GM12878 (cell line): ENCODE measurements around the gene PTGR3. TPM values are rescaled to one million over a fixed set of nuclear protein-coding genes. Genes with fewer than 3 reads are reported as not detected.

Source experiments
- ATAC-seq: fragments of 200-7000 bp; cut with Tn5 transposase; 3 replicates; pipeline ENCODE4 v1.9.1; 2020; ENCODE audit warnings: mild to moderate bottlenecking, moderate library complexity
- BruUV-seq: library from RNA; stranded (reverse); fragments of 400-500 nt; replicated peaks from 2 replicates; lab custom pipeline; 2021; lab: Mats Ljungman, UMichigan
- CTCF ChIA-PET: fragments of 300-600 bp; sonication (Branson Sonifier 250); formaldehyde crosslinking; extraction: SDS; loops from one replicate; lab custom pipeline; 2021; ENCODE audit warnings: inconsistent platforms; lab: Yijun Ruan, JAX
- POLR2A ChIA-PET: fragments of 350-600 bp; formaldehyde crosslinking; extraction: SDS; loops from one replicate; lab custom pipeline; 2021; ENCODE audit warnings: inconsistent platforms; lab: Charles Lee
- RAD21 ChIA-PET: fragments of 300-600 bp; sonication (Branson Sonifier 250); formaldehyde crosslinking; loops from one replicate; lab custom pipeline; 2023; ENCODE audit warnings: antibody characterized with exemption; ENCODE audit not compliant: unreplicated experiment; lab: Charles Lee
- SMC1A ChIA-PET: fragments of 300-600 bp; sonication (Branson Sonifier 250); formaldehyde crosslinking; loops from one replicate; lab custom pipeline; 2023; ENCODE audit not compliant: unreplicated experiment, uncharacterized antibody; lab: Charles Lee
- DNase-seq: peaks from one replicate; pipeline ENCODE4 v3.0.0-alpha.2; 2011; ENCODE audit warnings: low read depth, low spot score
- FAIRE-seq: peaks from 3 replicates; lab custom pipeline; 2011; peaks lifted over from hg19 to GRCh38; lab: Jason Lieb, UNC
- H2AFZ ChIP-seq: 2 replicates; pipeline ENCODE4 v1.6.0; 2011; ENCODE audit warnings: low read depth, low read length, control low read depth; ENCODE audit not compliant: control insufficient read depth
- H3K27ac ChIP-seq: 2 replicates; pipeline ENCODE4 v1.5.1; 2011; ENCODE audit warnings: control low read depth; ENCODE audit not compliant: control insufficient read depth, insufficient read depth
- H3K27me3 ChIP-seq, 2 experiments: replicated peaks in 1 of 2; 2 replicates each; pipeline versions ENCODE4 v1.6.0 to v1.6.1; 2011; ENCODE audit warnings: low read length in 1 of 2; ENCODE audit not compliant: control insufficient read depth in 2 of 2, insufficient read depth in 2 of 2
- H3K36me3 ChIP-seq, 2 experiments: 2 replicates each; pipeline ENCODE4 v1.5.1; 2011; ENCODE audit warnings: low read length in 1 of 2; ENCODE audit not compliant: control insufficient read depth in 2 of 2, insufficient read depth in 2 of 2
- H3K4me1 ChIP-seq: 2 replicates; pipeline ENCODE4 v1.6.1; 2011; ENCODE audit warnings: mild to moderate bottlenecking, low read length, moderate library complexity, mixed read lengths; ENCODE audit not compliant: control insufficient read depth, insufficient read depth
- H3K4me2 ChIP-seq: 2 replicates; pipeline ENCODE4 v1.6.0; 2011; ENCODE audit warnings: control low read depth; ENCODE audit not compliant: control insufficient read depth, insufficient read depth
- H3K4me3 ChIP-seq: fragments of 200-600 bp; sonication (generic); 2 replicates; pipeline ENCODE4 v1.5.1; 2016
- H3K79me2 ChIP-seq: 2 replicates; pipeline ENCODE4 v1.6.0; 2011; ENCODE audit warnings: low read length; ENCODE audit not compliant: control insufficient read depth, insufficient read depth
- H3K9ac ChIP-seq: 2 replicates; pipeline ENCODE4 v1.8.0; 2011; ENCODE audit warnings: low read length, control low read depth, mixed read lengths; ENCODE audit not compliant: control insufficient read depth, insufficient read depth
- H3K9me3 ChIP-seq: replicated peaks from 3 replicates; pipeline ENCODE4 v1.5.1; 2011; ENCODE audit warnings: mild to moderate bottlenecking, low read length; ENCODE audit not compliant: control insufficient read depth, insufficient read depth
- H4K20me1 ChIP-seq: 2 replicates; pipeline ENCODE4 v1.6.0; 2011; ENCODE audit not compliant: control insufficient read depth, insufficient read depth
- CBFB ChIP-seq: IDR thresholded peaks from 2 replicates; pipeline ENCODE4 v1.6.1; 2016; ENCODE audit warnings: antibody characterized with exemption, low read depth
- KLF5 ChIP-seq: fragments of 450-650 bp; IDR thresholded peaks from 2 replicates; pipeline ENCODE4 v1.6.1; 2014; ENCODE audit warnings: mild to moderate bottlenecking; ENCODE audit not compliant: partially characterized antibody
- MXI1 ChIP-seq: fragments of 150-350 bp; IDR thresholded peaks from 2 replicates; pipeline ENCODE4 v1.6.1; 2011; ENCODE audit warnings: low read depth, mild to moderate bottlenecking, inconsistent platforms, low read length, improper control_type of control experiment
- YBX1 ChIP-seq: fragments of 450-650 bp; IDR thresholded peaks from 2 replicates; pipeline ENCODE4 v1.6.1; 2016; ENCODE audit warnings: antibody characterized with exemption
- ZZZ3 ChIP-seq: IDR thresholded peaks from 2 replicates; pipeline ENCODE4 v1.6.1; 2011; ENCODE audit warnings: low read depth; ENCODE audit not compliant: control insufficient read depth, insufficient read length
- WGBS: methylation state at CpG from one replicate; pipeline ENCODE4 v1.1.6; 2016; ENCODE audit warnings: low lambda C conversion rate; ENCODE audit not compliant: insufficient replicate concordance, insufficient coverage; ENCODE audit errors: missing lambda C conversion rate; 5-methylcytosine and 5-hydroxymethylcytosine counted together
- in situ Hi-C: fragments of 300-500 bp; cut with MboI; formaldehyde crosslinking; loops from 9 replicates; pipeline ENCODE4 v1.14.3; 2018; ENCODE audit warnings: mixed read lengths
- intact Hi-C: fragments of 100-400 bp; cut with micrococcal nuclease; formaldehyde crosslinking; loops from one replicate; pipeline ENCODE4 v1.14.2; 2022; ENCODE audit not compliant: unreplicated experiment
- polyA plus RNA-seq, 11 experiments: library from polyadenylated mRNA; depleted of rRNA in 4 of 11; unstranded in 6 of 11; stranded (reverse) in 5 of 11; fragments of >200 nt; fragmentation: Nextera tagmentation in 4 of 11; fragmentation: Illumina TruSeq in 1 of 11; extraction: Ambion mirVana in 4 of 11; extraction: Trizol in 1 of 11; gene quantifications; 1 replicate in 1 of 11; 2 replicates in 10 of 11; pipeline versions ENCODE4 v1.2.1 to v1.2.3, GENCODE V29; 2011 to 2016; ENCODE audit warnings: inconsistent platforms in 2 of 11, missing spikeins in 2 of 11, low read depth in 1 of 11
- total RNA-seq, 4 experiments: library from RNA; depleted of rRNA in 3 of 4; stranded (reverse); fragments of >200 nt in 3 of 4; fragmentation: Illumina TruSeq in 1 of 4; extraction: Trizol in 1 of 4; gene quantifications; 2 replicates each; pipeline versions ENCODE4 v1.2.1 to v1.2.3, GENCODE V29; 2013 to 2021
- TF ChIP-seq, protein P1 (sequence below): IDR thresholded peaks from 2 replicates; pipeline ENCODE4 v1.6.1; 2011; ENCODE audit warnings: mild to moderate bottlenecking, low read depth, low read length, moderate library complexity; ENCODE audit not compliant: insufficient replicate concordance
- TF ChIP-seq, protein P2 (sequence below): IDR thresholded peaks from 2 replicates; pipeline ENCODE4 v1.6.1; 2011; ENCODE audit warnings: low read depth, mild to moderate bottlenecking, low read length, moderate library complexity, borderline replicate concordance; ENCODE audit errors: extremely low read depth

PTGR3 gene
- total and polyA plus RNA-seq, 10 of the 15 experiments (the other 5 are each of a cell fraction or from before 2014, with no cell fraction given): 6.2 to 69.8 (median 21.9) TPM

DNA sequence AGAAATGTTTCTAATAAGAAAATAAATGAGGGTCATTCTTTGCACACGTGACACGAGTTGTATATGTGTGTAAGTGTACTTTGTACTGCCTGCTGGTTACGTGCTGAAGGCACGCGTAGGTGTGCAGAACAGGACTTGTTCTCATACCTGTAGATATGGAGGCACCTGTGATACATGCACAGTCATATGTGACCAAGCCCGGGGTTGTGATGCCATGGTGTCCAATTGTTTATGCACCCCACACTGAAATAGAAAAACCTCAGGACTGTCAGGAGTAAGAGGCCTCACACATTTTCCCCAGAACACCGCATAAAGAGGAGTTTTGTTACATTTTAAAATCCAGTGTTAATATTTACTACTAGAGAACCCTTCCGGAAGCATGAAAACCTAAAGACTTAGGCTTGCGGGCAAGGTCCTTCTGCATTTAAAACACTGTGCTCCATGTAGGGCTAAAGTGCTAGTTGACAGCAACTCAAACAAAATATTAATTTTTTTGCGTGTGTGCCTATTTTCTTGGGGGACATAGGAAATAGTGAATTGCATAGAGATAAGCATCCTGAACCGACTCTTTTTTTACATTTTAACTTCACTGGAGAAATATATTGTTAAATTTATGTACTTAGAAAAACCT, 10.9 kb upstream of the PTGR3 start:
- SMC1A ChIA-PET: no interaction called here
- 92% methylated on average over 11 of the region's 11 CpGs for WGBS
- no peaks in the 10 kb centered on the region for H3K9me3 ChIP-seq
- H3K79me2 ChIP-seq: peaks cover 10% of the 10 kb centered on the region
- POLR2A ChIA-PET: interaction anchor here (0.6 kb wide), 1 partner anchor 22 kb away, joined by 3 read pairs; no protein-coding TSS in a partner anchor
- BruUV-seq: no TSS peak
- H3K9ac ChIP-seq: no peak overlapping the region
- 0 out of 2 replicates have a peak, but pooled peaks cover 4% of the 10 kb centered on the region for H3K4me1 ChIP-seq
- no peak for FAIRE-seq
- no peaks in the 10 kb centered on the region for H3K36me3 ChIP-seq
- ATAC-seq: no peak
- intact Hi-C loops: loop anchor here (5.0 kb wide), 1 partner anchor 42 kb away; no protein-coding TSS in a partner anchor
- CTCF ChIA-PET: no interaction called here
- H2AFZ ChIP-seq: no peak overlapping the region
- RAD21 ChIA-PET: no interaction called here
- H3K4me2 ChIP-seq: no peak overlapping the region
- DNase-seq: no peak
- H4K20me1 ChIP-seq: no peaks in the 10 kb centered on the region
- in situ Hi-C loops: loop anchor here (25.0 kb wide), 1 partner anchor 1892 kb away; no protein-coding TSS in a partner anchor
- H3K27ac ChIP-seq: no peak overlapping the region
- no peaks in the 10 kb centered on the region for H3K27me3 ChIP-seq
- TF ChIP-seq, protein P1, sequence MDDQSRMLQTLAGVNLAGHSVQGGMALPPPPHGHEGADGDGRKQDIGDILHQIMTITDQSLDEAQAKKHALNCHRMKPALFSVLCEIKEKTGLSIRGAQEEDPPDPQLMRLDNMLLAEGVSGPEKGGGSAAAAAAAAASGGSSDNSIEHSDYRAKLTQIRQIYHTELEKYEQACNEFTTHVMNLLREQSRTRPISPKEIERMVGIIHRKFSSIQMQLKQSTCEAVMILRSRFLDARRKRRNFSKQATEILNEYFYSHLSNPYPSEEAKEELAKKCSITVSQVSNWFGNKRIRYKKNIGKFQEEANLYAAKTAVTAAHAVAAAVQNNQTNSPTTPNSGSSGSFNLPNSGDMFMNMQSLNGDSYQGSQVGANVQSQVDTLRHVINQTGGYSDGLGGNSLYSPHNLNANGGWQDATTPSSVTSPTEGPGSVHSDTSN: no peak
- no peak for TF ChIP-seq YBX1
- TF ChIP-seq CBFB: no peak
- TF ChIP-seq MXI1: no peak
- no peak for TF ChIP-seq KLF5
- no peak for TF ChIP-seq ZZZ3
- TF ChIP-seq, protein P2, sequence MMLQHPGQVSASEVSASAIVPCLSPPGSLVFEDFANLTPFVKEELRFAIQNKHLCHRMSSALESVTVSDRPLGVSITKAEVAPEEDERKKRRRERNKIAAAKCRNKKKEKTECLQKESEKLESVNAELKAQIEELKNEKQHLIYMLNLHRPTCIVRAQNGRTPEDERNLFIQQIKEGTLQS: no peak
- H3K4me3 ChIP-seq: no peak overlapping the region
